Breast epithelium (tissue), 4 donors: ENCODE data around the gene EIF4G1. TPM values are rescaled to one million over a fixed set of nuclear protein-coding genes. Genes with fewer than 3 reads are reported as not detected.

ENCODE experiments used
- DNase-seq, 2 donors: peaks; one replicate each; pipeline ENCODE4 v3.0.0-alpha.2; 2019; ENCODE audit warnings: low spot score in 2 of 2
- H3K27ac ChIP-seq, 2 donors: fragments of 200-600 bp; sonication (generic) in 1 of 2; one replicate each; pipeline ENCODE4 v1.5.1; 2016 to 2019; ENCODE audit warnings: mild to moderate bottlenecking in 1 of 2
- H3K27me3 ChIP-seq, 2 donors: fragments of 200-600 bp; sonication (generic) in 1 of 2; one replicate each; pipeline versions ENCODE4 v1.5.1 to v1.6.0; 2017 to 2019; ENCODE audit warnings: control low read depth in 1 of 2, mild to moderate bottlenecking in 1 of 2
- H3K36me3 ChIP-seq: fragments of 200-600 bp; one replicate; pipeline ENCODE4 v1.5.1; 2019
- H3K4me1 ChIP-seq, 2 donors: fragments of 200-600 bp; sonication (generic); one replicate each; pipeline ENCODE4 v1.5.1; 2016 to 2019; ENCODE audit warnings: control low read depth in 1 of 2
- H3K4me3 ChIP-seq, 3 donors: fragments of 200-600 bp; sonication (generic); 1 replicate in 2 of 3; 2 replicates in 1 of 3; pipeline ENCODE4 v1.5.1; 2016 to 2019; ENCODE audit warnings: mild to moderate bottlenecking in 3 of 3, moderate library complexity in 2 of 3
- H3K9me3 ChIP-seq, 2 donors: fragments of 200-600 bp; sonication (generic) in 1 of 2; one replicate each; pipeline ENCODE4 v1.5.1; 2016 to 2019; ENCODE audit warnings: control low read depth in 1 of 2
- CTCF ChIP-seq, 3 donors: fragments of 450-650 bp; IDR thresholded peaks; one replicate each; pipeline ENCODE4 v1.5.1; 2016 to 2017; ENCODE audit warnings: antibody characterized with exemption in 3 of 3, mild to moderate bottlenecking in 3 of 3, moderate library complexity in 3 of 3
- POLR2A ChIP-seq: fragments of 450-650 bp; IDR thresholded peaks from one replicate; pipeline ENCODE4 v1.6.1; 2016; ENCODE audit warnings: antibody characterized with exemption, mild to moderate bottlenecking, moderate library complexity
- POLR2AphosphoS5 ChIP-seq, 3 donors: sonication (generic); formaldehyde crosslinking; IDR thresholded peaks; one replicate each; pipeline ENCODE4 v1.6.1; 2017; ENCODE audit warnings: antibody characterized with exemption in 3 of 3
- intact Hi-C: fragments of 100-400 bp; cut with DNase I; formaldehyde crosslinking; loops from one replicate; pipeline ENCODE4 v1.15.1; 2023; ENCODE audit warnings: low total_unique reads
- total RNA-seq, 3 donors: library from RNA; depleted of rRNA; stranded (reverse); fragments of >200 nt; gene quantifications; one replicate each; pipeline ENCODE4 v1.1.0, GENCODE V29; 2016

EIF4G1 gene
- total RNA-seq, 3 donors from 2014 or later: 168 to 202 (median 196) TPM

GRCh38 chr3:184358124-184358767 lies 43.8 kb downstream of the EIF4G1 start:
- no peak for DNase-seq
- Histone ChIP-seq H3K36me3 (no peaks in the 10 kb centered on the region), H3K4me1 (peaks cover 0 to 10% of the 10 kb centered on the region in 2 donors), H3K27ac (no peak overlapping the region), H3K4me3 (no peak overlapping the region), H3K9me3 (no peaks in the 10 kb centered on the region), H3K27me3 (no peaks in the 10 kb centered on the region)
- intact Hi-C loops: no loop called here
- TF ChIP-seq POLR2A: no peak
- TF ChIP-seq CTCF (IDR thresholded peaks at IDR 0.05): no peak
- no peak for TF ChIP-seq POLR2AphosphoS5 (IDR thresholded peaks at IDR 0.05)

- no peaks in the 10 kb centered on the region for H3K27me3 ChIP-seq
- no peak for TF ChIP-seq POLR2A
- TF ChIP-seq CTCF (IDR thresholded peaks at IDR 0.05): no peak
- TF ChIP-seq POLR2AphosphoS5 (IDR thresholded peaks at IDR 0.05): no peak
- H3K27ac ChIP-seq: no peak overlapping the region
- intact Hi-C loops: no loop called here
- H3K4me1 ChIP-seq: peaks cover 0 to 10% of the 10 kb centered on the region in 2 donors
- H3K36me3 ChIP-seq: no peaks in the 10 kb centered on the region
- no peaks in the 10 kb centered on the region for H3K9me3 ChIP-seq
- no peak for DNase-seq
- no peak overlapping the region for H3K4me3 ChIP-seq
Observed at GRCh38 chr3:184358921-184359350, 44.5 kb downstream of the EIF4G1 start.

- peaks cover 0 to 10% of the 10 kb centered on the region in 2 donors for H3K4me1 ChIP-seq
- no peak overlapping the region for H3K4me3 ChIP-seq
- no peaks in the 10 kb centered on the region for H3K36me3 ChIP-seq
- H3K27me3 ChIP-seq: no peaks in the 10 kb centered on the region
- no peaks in the 10 kb centered on the region for H3K9me3 ChIP-seq
- H3K27ac ChIP-seq: no peak overlapping the region
- intact Hi-C loops: no loop called here
- DNase-seq: no peak
- no peak for TF ChIP-seq POLR2AphosphoS5 (IDR thresholded peaks at IDR 0.05)
- no peak for TF ChIP-seq POLR2A
- no peak for TF ChIP-seq CTCF (IDR thresholded peaks at IDR 0.05)
Observed at GRCh38 chr3:184359610-184360009, 45.2 kb downstream of the EIF4G1 start.

GRCh38 chr3:184360070-184360928 lies 45.9 kb downstream of the EIF4G1 start:
- no peak for DNase-seq
- Histone ChIP-seq H3K36me3 (no peaks in the 10 kb centered on the region), H3K27me3 (no peaks in the 10 kb centered on the region), H3K4me3 (peak overlapping the region in 2 of 3 donors; percentile 88 to 98), H3K4me1 (peaks cover 0 to 10% of the 10 kb centered on the region in 2 donors), H3K27ac (no peak overlapping the region), H3K9me3 (no peaks in the 10 kb centered on the region)
- intact Hi-C loops: no loop called here
- TF ChIP-seq POLR2AphosphoS5 (IDR thresholded peaks at IDR 0.05) (no peak), POLR2A (no peak), CTCF (IDR thresholded peaks at IDR 0.05) (no peak)
